GM12875 (cell line): ENCODE data around the gene SPACA1.
"Not testable (repeated sequence)": the region's sequence is repeated elsewhere in the genome, so short reads cannot be mapped to it uniquely, and the experiment has no call there.

Experiments
- H3K4me3 ChIP-seq: one replicate; pipeline ENCODE4 v1.5.1; 2011; ENCODE audit warnings: low read depth, low read length, control low read depth
- CTCF ChIP-seq: IDR thresholded peaks from 2 replicates; pipeline ENCODE4 v1.5.1; 2011; ENCODE audit warnings: low read depth, mild to moderate bottlenecking, control low read depth, inconsistent platforms, low read length, moderate library complexity, borderline replicate concordance; ENCODE audit not compliant: insufficient read depth

Gene SPACA1

GRCh38 chr6:88047510-88048150, at the start of gene SPACA1:
Gene SPACA1, plus strand, starts transcription at chr6:88047841. Its CDS starts 65 bp downstream, at chr6:88047906.
- H3K4me3 ChIP-seq = no peak within 1 kb of the TSS
- TF ChIP-seq CTCF = no peak

- H3K4me3 ChIP-seq = no peak overlapping the region
- no peak for TF ChIP-seq CTCF
These were observed 46.9 kb upstream of the SPACA1 start for GRCh38 chr6:88000713-88001112.

- not testable (repeated sequence) for H3K4me3 ChIP-seq
These were observed 46.4 kb upstream of the SPACA1 start for GRCh38 chr6:88001279-88001678.

GRCh38 chr6:88004707-88005106, 42.9 kb upstream of the SPACA1 start:
- no peak for TF ChIP-seq CTCF
- no peak overlapping the region for H3K4me3 ChIP-seq

GRCh38 chr6:88006557-88006956, 41.1 kb upstream of the SPACA1 start:
- no peak for TF ChIP-seq CTCF
- H3K4me3 ChIP-seq = no peak overlapping the region

GRCh38 chr6:88008411-88008810, 39.2 kb upstream of the SPACA1 start:
- no peak overlapping the region for H3K4me3 ChIP-seq

GRCh38 chr6:88008831-88009231, 38.8 kb upstream of the SPACA1 start:
- no peak for TF ChIP-seq CTCF
- no peak overlapping the region for H3K4me3 ChIP-seq

More at GRCh38 chr6:88008411-88008810, 39.2 kb upstream of the SPACA1 start:
- no peak for TF ChIP-seq CTCF
